Stimulated activated CD4-positive, alpha-beta T cell treated with anti-CD3 and anti-CD28 coated beads, Interleukin-4, amount 100 ng/mL, for 24 hours (primary cell): ENCODE data around the gene ZNF534.
"Not testable (repeated sequence)": the region's sequence is repeated elsewhere in the genome, so short reads cannot be mapped to it uniquely, and the experiment has no call there.

Experiments
- DNase-seq: peaks from one replicate; pipeline ENCODE4 v3.0.0-alpha.2; 2020

Gene ZNF534

DNA sequence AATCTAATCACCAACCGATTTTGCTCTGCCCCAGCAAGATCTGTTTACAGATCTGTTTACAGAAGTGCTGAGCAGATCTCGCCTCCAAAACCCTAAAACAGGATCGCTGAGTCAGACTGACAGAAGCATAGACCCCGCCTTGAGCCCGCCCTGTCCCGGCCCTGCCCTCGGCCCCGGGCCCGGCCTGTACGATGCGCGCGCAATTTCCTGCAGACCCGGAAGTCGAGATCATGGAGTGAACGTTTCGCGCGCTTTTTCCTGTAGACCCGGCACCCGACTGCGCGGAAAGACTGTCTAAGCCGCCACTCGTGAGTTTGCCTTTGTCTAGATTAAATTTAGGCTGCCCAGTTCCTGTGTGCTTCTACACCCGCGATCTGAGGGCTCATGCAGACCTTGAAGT, at the start of gene ZNF534:
ZNF534 (plus strand) TSS at position 212 of the 400 bp plus-strand sequence. CDS start 2,327 bp downstream, outside the sequence.
- DNase-seq = no peak

DNA sequence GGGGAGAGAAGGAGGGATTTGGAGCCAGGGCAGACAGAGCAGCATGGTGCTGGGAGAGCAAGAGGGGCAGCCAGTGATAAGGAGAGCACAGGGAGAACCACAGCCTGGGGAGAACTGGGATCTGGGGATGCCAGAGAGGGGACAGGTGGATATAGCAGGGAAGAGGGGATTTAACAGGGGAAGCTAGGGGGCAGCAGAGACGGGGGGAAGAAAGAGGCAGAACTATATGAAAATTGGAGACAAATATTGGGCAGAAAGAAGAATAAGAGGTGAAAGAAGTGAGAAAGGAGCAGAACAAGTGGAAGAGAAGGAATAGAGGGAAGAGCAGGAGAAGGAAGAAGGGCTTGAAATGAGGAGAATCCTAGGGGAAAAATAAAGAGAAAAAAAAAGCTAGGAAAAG, 37.8 kb upstream of the ZNF534 start:
- no peak for DNase-seq

DNA sequence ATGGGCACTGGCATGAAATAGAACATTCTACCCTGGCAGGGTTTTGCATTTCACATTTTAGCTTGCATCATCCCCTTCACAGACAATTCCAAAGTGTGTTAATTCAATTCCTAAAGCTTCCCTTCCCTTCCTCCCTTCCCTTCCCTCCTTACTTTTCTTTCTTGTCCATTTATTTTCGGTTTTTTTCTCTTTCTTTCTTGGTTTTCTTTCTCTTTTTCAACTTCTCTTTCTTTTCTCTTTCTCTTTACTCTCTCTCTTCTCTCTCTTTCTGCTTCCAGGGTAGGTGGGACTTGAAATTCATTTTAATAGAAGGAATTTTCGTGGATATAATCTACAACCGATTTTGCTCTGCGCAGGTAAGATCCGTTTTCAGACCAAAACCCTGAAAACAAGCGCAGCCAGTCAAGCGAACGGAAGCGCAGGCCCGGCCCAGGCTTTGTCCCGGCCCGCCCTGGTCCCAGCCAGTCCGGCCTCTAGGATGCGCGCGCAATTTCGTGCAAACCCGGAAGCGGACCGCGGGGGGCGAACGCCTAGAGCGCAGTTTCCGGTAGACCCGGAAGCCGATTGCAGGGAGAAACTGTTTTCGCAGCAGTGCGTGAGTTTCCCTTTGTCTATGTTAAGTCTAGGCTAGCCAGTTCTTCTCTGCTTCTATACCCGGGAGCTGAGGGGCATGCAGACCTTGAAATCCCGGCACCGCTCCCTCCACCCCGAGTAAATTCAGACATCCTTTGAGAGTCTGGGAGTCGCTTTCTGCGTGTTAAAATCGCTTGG, 31.5 kb upstream of the ZNF534 start, which contains the start of gene ZNF528:
ZNF528 (plus strand) TSS at position 540 of the 771 bp plus-strand sequence. CDS start 4,165 bp downstream, outside the sequence.
- peak; percentile 96 for DNase-seq

DNA sequence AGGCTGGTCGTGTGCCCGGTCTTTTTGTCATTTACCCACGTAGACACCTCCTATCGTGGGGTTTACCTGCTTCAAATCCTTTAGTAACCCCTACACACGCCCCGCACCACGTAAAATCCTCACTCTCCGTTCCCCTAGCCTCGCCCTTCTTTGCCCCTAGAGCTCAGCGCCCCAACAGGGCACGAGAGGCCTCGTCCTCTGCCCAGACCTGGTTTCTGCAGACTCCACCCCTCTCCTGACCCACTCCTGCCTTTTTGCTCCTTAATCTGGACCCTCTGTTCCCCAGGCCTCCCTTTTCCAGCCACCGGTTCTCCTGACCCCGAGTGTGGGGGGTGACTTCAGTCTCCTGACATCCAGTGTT, 30.9 kb upstream of the ZNF534 start:
- no peak for DNase-seq

DNA sequence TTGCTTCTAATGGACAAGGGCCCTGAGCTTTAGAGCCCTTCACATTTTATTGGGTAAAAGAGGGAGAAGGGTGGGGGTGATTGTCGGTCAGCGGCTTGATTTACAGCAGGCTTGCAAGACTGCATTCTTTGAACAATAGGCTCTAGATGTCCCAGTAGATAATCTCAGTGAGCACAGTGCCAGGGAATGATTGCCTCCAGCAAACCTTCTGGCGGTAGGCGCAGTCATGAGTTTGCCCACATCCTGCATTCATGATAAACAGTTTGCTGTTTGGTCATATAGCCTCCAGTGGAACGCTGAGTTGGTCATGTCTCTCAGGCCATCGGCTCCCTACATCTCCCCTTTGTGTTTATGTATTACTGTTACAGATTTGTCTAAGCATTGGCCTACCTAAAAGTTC, 18.7 kb upstream of the ZNF534 start:
- no peak for DNase-seq

DNA sequence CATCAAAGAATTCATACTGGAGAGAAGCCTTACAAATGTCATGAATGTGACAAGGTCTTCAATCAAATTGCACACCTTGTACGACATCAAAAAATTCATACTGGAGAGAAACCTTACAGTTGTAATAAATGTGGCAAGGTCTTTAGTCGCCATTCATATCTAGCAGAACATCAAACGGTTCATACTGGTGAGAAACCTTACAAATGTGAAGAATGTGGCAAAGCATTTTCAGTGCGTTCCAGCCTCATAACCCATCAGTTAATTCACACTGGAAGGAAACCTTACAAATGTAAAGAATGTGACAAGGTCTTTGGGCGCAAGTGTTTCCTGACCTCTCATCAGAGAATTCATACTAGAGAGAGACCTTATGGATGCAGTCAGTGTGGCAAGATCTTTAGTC, 13.2 kb upstream of the ZNF534 start:
- no peak for DNase-seq

DNA sequence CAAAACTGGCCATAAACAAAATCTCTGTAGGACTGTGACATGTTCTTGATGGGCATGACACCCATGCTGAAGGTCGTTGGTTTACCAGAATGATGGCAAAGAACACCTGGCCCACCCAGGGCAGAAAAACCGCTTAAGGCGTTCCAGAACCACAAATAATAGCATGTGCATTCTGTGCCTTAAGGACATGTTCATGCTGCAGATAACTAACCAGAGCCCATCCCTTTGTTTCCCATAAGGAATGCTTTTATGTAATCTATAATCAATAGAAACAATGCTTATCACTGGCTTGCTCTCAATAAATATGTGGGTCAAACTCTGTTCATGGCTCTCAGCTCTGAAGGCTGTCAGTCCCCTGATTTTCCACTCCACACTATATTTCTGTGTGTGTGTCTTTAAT, 13.2 kb downstream of the ZNF534 start:
- no peak for DNase-seq

DNA sequence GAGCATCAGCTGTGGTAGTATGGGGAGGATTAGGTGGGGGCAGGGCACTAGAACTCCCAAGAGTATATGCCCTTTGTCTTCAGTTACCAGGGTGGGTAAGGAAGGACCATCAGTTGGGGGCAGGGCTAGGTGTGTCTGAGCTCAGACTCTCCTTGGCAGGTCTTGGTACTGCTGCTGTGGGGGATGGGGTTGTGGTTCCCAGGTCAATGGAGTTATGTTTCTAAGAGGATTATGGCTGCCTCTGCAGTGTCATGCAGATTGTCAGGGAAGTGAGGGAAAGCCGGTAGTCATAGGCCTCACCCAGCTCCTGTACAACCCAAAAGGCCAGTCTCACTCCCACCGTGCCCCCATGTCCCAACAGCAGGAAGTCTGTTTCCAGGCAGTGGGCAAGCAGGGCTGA, 15.6 kb downstream of the ZNF534 start:
- DNase-seq = no peak

DNA sequence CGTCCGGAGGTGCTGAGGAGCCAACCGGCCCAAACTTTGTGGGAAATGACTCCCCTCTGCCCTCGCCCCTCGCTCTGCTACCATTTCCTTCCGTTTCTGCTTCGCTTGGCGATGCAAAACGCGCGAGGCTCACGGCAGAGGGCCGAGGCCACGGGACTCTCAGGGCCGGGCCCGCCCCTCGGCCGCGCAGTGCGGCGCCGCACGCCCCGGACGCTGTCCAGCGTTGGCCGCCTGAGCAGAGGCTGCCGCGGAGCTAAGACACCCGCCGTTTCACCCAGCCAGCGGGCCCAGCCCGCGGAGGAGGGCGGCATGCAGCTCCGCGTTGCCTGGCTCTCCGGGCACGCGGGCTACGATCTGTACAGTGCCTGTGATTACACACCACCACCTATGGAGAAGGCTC, 22.3 kb downstream of the ZNF534 start:
- no peak for DNase-seq

DNA sequence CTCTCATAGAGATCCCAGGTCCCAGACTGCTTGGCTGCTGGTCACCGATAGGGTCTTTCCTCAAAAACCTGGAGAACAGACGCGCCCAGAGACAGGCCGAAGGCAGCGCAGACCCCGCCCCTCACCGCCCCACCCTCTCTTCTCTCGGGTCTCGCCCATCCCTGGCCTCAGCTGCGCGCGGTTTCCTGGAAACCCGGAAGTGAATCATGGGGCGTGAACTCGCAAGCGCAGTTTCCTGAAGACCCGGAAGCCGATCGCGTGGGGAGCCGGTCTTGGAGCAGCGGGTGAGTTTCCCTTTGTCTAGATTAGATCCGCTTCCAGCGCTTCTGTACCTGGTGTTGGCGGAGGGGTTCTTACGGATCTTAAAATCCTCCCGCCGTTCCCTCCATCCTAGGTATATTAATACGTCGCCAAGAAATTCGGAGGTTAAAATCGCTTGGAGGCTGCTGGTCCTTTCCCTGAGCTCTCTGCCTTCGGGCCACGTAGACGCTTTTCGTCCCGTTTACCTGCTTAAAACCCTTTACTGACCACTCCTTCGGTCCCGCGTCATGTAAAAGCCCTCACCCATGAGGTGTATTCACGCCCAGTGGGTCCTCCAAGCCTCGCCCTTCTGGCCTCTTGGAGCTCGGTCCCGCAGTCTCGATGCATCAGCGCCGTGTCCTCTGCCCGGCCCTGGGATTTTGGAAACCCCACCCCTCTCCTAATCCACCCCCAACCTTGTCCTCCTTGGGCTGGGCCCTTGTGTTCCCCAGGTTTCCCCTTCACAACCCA, 24.6 kb downstream of the ZNF534 start, which contains the start of gene ZNF578:
ZNF578 (plus strand) TSS at position 230 of the 771 bp plus-strand sequence. CDS start 48,293 bp downstream, outside the sequence.
- peak; percentile 64 for DNase-seq

DNA sequence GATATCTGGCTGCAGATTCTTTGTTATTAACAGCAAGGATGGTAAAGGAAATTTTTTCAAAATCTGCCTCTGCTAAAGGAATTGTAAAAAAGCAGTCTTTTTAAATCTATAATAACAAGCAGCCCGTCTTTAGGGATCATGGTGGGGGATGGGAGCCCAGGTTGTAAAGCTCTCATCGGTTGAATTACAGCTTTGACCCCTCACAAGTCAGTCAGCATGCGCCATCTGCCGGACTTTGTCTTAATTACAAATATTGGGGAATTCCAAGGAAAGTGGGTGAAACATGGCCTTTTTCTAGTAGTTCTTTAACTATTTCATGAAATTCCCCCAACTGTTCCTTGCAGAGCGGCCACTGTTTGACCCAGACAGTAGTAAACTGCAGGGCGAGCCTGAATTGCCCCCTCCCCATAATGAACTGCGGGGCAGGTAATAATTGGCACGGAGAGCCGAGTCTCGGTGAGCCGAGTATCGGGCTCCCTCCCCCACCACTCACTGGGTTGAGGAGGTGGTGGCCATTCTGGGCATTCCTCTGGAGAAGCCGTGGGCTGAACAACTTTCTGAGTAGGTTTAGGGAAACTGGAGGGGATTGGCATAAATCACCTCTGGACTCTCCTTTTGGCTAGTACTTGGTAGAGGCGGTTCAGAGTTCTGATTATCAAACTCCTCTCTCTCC, 36.0 kb downstream of the ZNF534 start:
- DNase-seq = no peak

DNA sequence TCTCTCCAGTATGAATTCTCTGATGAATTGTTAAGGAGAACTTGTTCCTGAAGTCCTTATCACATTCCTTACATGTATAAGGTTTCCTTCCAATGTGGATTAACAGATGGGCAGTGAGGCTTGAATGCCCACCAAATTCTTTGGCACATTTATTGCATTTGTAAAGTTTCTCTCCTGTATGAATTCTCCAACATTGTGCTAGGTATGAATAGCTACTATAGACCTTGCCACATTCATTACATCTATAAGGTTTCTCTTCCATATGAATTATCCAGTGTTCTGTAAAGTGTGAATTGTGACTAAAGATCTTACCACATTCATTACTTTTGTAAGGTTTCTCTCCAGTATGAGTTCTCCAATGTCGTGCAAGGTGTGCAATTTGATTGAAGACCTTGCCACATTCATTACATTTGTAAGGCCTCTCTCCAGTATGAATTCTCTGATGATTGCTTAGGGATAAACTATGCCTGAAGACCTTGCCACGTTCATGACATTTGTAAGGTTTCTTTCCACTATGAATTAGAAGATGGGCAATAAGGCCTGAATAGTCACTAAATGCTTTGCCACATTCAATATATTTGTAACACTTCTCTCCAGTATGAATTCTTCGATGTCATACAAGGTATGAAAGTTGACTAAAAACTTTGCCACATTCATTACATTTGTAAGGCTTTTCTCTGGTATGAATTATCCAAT, 44.9 kb downstream of the ZNF534 start:
- DNase-seq = no peak

DNA sequence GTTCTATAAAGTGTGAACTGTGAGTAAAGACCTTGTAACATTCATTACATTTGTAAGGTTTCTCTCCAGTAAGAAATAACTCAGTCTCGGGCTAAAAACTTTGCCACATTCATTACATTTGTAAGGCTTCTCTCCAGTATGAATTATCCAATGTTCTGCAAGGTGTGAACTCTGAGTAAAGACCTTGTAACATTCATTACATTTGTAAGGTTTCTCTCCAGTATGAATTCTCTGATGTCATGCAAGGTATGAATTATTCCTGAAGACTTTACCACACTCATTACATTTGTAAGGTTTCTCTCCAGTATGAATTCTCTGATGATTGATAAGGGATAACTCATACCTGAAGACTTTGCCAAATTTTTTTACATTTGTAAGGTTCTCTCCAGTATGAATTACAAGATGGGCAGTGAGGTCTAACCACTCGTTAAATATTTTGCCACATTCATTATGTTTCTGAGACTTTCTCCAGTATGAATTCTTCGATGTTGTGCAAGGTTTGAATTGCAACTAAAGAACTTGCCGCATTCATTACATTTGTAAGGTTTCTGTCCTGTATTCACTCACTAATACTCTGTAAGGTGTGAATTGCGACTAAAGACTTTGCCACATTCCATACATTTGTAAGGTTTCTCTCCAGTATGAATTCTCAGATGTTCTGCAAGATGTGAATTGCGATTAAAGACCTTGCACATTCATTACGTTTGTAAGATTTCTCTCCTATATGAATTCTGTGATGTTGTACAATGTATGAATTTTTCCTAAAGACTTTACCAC, 45.6 kb downstream of the ZNF534 start:
- no peak for DNase-seq

DNA sequence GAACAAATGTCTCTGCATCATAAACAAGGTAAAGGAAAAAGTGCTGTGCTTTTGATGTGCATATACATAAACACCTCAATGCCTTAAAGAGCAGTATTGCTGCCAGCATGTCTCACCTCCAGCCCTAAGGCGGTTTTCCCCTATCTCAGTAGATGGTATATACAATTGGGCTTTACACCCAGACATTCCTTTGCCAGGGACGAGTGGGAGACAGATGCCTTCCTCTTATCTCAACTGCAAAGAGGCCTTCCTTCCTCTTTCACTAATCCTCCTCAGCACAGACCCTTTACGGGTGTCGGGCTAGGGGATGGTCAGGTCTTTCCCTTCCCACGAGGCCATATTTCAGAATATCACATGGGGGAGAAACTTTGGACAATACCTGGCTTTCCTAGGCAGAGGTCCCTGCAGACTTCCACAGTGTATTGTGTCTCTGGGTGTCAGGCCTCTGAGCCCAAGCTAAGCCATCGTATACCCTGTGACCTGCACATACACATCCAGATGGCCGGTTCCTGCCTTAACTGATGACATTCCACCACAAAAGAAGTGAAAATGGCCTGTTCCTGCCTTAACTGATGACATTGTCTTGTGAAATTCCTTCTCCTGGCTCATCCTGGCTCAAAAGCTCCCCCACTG, 55.3 kb downstream of the ZNF534 start:
- DNase-seq = not testable (repeated sequence)

DNA sequence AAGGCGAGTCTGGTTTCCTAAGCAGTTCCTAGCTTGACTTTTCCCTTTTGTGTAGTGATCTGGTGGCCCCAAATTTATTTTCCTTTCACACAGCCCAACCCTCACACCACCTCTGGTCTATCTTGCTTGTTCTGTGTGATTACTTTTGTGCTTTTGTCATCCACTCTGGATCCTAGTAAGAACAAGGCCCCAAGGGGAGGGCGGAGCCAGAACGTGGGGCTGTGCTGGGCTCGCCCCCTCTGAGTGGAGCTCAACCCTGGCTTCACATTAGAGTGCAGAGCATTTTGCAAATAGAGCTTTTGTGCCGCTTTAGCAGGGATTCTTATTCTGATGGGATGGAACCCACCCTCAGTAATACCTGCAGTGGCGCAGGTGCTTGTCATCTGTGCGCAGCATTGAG, 56.1 kb downstream of the ZNF534 start:
- not testable (repeated sequence) for DNase-seq

DNA sequence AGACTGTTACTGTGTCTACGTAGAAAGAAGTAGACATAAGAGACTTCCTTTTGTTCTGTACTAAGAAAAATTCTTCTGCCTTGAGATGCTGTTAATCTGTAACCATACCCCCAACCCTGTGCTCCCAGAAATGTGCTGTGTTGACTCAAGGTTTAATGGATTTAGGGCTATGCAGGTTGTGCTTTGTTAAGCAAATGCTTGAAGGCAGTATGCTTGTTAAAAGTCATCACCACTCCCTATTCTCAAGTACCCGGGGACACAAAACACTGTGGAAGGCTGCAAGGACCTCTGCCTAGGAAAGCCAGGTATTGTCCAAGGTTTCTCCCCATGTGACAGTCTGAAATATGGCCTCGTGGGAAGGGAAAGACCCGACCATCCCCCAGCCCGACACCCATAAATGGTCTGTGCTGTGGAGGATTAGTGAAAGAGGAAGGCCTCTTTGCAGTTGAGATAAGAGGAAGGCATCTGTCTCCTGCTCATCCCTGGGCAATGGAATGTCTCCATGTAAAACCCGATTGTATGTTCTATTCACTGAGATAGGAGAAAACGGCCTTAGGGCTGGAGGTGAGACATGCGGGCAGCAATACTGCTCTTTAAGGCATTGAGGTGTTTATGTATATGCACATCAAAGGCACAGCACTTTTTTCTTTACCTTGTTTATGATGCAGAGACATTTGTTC, 56.8 kb downstream of the ZNF534 start:
- DNase-seq = not testable (repeated sequence)

DNA sequence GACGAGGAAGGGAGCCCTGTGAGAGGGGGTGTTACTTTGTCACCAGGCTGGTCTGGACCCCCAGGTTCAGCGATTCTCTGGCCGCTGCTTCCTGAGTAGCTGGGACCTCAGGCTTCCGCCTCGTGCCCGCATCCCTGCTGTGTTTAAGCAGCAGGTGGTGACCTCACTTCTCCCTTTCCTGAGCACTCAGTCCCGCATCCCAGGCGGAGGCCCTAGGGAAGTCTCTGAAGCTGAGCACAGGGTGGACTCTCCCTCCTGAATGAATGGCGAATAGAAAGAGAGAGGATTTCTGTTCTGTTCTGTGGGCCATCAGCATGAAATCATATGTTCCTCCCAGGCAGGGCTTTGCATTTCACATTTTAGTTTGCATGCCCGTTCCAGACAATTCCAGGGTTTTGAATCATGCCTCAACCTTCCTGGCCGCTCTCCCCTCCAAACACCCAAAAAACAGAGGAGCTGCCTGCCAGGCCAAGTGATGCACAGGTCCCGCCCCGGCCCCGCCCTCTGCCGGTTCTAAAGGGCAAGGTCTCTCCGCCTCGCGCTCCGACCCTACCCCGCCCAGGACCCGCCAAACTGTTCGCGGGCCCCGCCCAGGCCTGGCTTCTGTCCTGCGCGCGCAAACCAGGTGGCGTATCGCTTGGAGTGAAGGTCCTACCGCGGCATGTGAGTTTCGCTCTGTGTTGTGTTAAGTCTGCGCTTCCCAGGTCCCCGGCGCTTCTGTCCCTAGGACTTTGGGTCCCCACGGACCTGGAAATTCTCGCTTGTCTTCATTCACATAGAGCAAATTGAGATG, 63.4 kb downstream of the ZNF534 start:
- no peak for DNase-seq

DNA sequence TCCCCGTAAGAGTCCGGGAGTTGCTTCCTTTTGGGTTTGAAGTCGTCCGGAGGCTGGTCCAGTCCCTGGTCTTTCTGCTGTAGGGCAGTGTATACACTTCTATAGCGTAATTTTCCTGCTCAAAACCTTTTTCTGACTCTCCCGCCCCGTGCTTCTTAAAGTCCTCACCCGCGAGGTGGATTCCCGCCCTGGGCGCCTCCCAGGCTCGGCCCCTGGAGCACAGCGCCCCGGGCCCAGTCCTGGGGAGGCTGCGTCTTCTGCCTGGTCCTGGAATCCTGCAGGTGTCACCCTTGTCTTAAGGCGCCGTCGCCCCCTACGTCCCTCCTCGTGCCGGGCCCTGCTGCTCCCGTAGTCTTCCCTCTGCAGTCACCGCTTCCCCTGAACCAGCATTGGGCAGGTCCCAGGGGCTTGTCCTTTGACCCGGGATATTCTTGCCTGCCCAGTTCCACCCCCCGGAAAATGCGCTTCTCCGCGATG, 64.1 kb downstream of the ZNF534 start:
- no peak for DNase-seq

DNA sequence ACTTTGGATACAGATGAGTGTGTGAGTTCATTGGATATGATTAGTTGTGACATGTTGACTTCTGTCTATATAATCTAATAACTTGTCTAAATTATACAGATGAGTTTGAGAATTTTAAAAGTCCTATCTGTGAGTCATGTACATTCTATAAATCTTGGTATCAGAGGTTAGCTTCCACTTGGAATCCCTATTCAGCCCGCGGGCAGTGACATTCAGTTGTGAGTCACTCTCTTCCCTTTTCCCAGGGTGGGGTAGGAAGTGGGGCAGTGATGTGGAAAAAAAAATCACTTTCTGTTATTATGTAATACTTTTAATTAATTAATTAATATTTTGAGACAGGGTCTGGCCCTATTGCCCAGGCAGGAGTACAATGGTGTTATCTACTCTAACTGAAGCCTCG, 65.6 kb downstream of the ZNF534 start:
- DNase-seq = no peak

DNA sequence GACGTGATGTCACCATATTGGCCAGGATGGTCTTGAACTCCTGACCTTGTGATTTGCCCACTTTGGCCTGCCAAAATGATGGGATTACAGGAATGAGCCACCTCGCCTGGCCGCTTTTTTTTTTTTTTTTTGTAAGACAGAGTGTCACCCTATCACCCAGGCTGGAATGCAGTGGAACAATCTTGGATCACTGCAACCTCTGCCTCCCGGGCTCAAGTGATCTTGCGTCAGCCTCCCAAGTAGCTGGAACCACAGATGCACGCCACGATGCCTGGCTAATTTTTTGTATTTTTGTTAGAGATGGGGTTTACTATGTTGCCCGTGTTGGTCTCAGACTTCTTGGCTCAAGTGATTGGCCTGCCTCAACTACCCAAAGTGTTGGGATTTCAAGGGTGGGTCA, 69.6 kb downstream of the ZNF534 start:
- DNase-seq = no peak
